ENCODE data around the gene SCGB1D4.

Gene SCGB1D4

GRCh38 chr11:62273284-62273683 is 25.6 kb downstream of the SCGB1D4 start:
- DNase-seq: no peak

DNA sequence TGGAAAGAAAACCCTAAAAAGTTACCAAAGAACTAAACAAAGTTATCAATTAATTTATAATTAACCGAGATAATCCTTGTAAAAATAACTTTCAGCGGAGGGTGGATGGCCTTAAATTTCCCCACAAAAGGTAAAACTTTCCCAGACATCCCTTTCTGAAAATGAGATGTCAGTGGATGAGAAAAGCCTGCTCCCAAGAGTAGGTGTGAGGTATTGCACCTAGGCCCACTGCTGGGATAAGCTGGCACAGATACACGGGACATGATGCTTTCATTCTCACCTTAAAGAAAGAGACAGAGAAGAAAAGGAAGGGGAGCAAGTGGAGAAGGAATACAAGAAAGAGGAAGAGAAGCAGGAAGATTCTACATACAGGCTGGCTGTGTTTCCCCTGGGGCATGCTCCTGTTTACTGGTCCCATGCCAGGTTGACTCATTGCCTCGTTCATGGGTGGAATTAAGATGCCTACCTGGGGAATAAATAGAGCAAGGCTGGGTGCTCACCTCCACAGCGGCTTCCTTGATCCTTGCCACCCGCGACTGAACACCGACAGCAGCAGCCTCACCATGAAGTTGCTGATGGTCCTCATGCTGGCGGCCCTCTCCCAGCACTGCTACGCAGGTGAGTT is 29.1 kb downstream of the SCGB1D4 start, which contains the start of gene SCGB2A2:
Gene SCGB2A2, plus strand, starts transcription at position 505 of the 625 bp plus-strand sequence. Its CDS starts 59 bp downstream, at position 564.
- no peak for DNase-seq

GRCh38 chr11:62267576-62267975 is 31.3 kb downstream of the SCGB1D4 start:
- DNase-seq: no peak

- no peak for DNase-seq
Measured at GRCh38 chr11:62267050-62267449, 31.8 kb downstream of the SCGB1D4 start.

GRCh38 chr11:62266558-62266957 is 32.3 kb downstream of the SCGB1D4 start:
- no peak for DNase-seq

- DNase-seq: no peak
Measured at GRCh38 chr11:62264004-62264403, 34.9 kb downstream of the SCGB1D4 start.

DNA sequence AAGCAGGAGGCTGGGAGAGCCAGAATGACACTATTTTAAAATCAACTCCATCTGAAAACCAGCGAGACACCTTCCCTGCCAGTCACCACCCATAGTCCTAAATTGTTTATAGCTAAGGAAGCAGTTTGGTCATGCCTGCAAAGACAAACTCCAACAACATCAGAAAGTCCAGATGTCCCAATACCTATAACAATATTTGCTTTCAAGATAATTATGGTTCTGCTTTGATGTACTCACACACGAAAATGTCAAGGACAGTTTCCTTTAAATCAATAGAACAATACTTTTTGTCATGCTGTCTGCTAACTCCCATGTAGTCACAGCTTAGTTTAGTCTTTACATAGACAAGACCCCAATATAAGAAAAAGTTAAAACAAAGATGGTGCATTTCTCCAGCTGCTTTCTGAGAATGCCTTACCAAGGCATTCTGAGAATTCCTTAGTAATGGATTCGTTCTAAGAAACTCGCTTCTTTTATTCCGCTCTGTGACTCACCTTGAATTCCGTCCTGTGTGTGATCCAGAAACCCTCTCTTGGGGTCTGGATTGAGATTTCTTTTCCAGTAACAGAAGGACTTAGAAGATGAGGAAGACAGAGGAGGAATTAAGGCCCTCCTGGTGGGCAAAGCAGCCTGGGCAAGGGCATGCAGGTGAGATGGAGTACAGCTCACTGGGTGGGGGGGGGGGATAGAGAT is 38.5 kb downstream of the SCGB1D4 start:
- DNase-seq: no peak

- no peak for DNase-seq
Measured at GRCh38 chr11:62256281-62256680, 42.6 kb downstream of the SCGB1D4 start.

- DNase-seq: no peak
Measured at GRCh38 chr11:62253999-62254542, 44.8 kb downstream of the SCGB1D4 start.

DNA sequence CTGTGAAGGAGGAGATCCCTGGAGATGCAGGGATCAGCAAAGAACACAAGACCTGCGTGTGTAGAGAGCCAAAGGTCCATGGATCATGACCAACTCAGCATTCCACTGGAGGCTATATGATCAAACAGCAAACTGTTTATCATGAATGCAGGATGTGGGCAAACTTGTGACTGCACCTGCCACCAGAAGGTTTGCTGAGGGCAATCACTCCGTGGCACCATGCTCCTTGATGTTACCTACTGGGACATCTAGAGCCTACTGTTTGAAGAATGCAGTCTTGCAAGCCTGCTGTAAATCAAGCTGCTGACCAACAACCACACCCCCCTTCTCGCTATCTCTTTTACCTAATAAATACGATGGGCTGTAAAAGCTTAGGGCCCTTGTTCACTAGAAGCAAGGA is 47.2 kb downstream of the SCGB1D4 start:
- no peak for DNase-seq

All from activated CD4-positive, CD25-positive, alpha-beta regulatory T cell (primary cell).